Measurements from ENCODE around the gene THSD7B. TPM values are rescaled to one million over a fixed set of nuclear protein-coding genes. Genes with fewer than 3 reads are reported as not detected.

Gene THSD7B
- total and polyA plus RNA-seq, 9 of the 15 experiments (the other 6 are each of a cell fraction or from before 2014, with no cell fraction given) = not detected

DNA sequence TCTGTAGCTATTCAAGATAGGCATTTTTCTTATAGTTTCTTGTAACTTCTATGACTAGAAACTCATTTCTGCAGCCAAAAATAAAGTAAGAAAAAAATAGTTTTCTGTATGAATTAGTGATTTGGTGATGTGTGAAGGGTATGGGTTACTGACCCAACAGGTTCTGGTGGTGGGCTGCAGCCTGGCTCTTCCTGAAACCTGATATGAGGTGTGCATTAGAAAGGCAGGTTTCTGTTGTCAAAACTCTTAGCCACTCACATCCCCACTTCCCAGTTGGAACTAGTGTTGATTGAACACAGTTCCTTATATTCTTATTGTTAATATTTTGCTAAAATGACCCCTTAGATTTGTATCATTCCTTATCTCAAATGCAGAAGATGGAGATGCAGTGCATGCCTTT is 330.8 kb downstream of the THSD7B start (continued):
- TF ChIP-seq, protein P1, sequence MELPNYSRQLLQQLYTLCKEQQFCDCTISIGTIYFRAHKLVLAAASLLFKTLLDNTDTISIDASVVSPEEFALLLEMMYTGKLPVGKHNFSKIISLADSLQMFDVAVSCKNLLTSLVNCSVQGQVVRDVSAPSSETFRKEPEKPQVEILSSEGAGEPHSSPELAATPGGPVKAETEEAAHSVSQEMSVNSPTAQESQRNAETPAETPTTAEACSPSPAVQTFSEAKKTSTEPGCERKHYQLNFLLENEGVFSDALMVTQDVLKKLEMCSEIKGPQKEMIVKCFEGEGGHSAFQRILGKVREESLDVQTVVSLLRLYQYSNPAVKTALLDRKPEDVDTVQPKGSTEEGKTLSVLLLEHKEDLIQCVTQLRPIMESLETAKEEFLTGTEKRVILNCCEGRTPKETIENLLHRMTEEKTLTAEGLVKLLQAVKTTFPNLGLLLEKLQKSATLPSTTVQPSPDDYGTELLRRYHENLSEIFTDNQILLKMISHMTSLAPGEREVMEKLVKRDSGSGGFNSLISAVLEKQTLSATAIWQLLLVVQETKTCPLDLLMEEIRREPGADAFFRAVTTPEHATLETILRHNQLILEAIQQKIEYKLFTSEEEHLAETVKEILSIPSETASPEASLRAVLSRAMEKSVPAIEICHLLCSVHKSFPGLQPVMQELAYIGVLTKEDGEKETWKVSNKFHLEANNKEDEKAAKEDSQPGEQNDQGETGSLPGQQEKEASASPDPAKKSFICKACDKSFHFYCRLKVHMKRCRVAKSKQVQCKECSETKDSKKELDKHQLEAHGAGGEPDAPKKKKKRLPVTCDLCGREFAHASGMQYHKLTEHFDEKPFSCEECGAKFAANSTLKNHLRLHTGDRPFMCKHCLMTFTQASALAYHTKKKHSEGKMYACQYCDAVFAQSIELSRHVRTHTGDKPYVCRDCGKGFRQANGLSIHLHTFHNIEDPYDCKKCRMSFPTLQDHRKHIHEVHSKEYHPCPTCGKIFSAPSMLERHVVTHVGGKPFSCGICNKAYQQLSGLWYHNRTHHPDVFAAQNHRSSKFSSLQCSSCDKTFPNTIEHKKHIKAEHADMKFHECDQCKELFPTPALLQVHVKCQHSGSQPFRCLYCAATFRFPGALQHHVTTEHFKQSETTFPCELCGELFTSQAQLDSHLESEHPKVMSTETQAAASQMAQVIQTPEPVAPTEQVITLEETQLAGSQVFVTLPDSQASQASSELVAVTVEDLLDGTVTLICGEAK (IDR thresholded peaks at IDR 0.05) = no peak
- TF ChIP-seq, protein P1 (CRISPR knock-in tag; IDR thresholded peaks at IDR 0.05) = no peak
- no peak for TF ChIP-seq ARHGAP35 (IDR thresholded peaks at IDR 0.05; ENCODE audit: partially characterized antibody)
- no peak for TF ChIP-seq ZZZ3 (IDR thresholded peaks at IDR 0.05)
- TF ChIP-seq ZNF282 (CRISPR knock-in tag; IDR thresholded peaks at IDR 0.05) = no peak
- no peak for TF ChIP-seq CAMTA2 (CRISPR knock-in tag; conservative IDR thresholded peaks at IDR 0.05)
- no peak for TF ChIP-seq BDP1 (IDR thresholded peaks at IDR 0.05; ENCODE audit: insufficient read depth, insufficient read length)
- TF ChIP-seq PHF21A (IDR thresholded peaks at IDR 0.05; ENCODE audit: borderline replicate concordance, low read depth) = no peak
- TF ChIP-seq, protein P2, sequence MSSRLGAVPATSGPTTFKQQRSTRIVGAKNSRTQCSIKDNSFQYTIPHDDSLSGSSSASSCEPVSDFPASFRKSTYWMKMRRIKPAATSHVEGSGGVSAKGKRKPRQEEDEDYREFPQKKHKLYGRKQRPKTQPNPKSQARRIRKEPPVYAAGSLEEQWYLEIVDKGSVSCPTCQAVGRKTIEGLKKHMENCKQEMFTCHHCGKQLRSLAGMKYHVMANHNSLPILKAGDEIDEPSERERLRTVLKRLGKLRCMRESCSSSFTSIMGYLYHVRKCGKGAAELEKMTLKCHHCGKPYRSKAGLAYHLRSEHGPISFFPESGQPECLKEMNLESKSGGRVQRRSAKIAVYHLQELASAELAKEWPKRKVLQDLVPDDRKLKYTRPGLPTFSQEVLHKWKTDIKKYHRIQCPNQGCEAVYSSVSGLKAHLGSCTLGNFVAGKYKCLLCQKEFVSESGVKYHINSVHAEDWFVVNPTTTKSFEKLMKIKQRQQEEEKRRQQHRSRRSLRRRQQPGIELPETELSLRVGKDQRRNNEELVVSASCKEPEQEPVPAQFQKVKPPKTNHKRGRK (tag; IDR thresholded peaks at IDR 0.05) = no peak
- TF ChIP-seq EGR1 (conservative IDR thresholded peaks at IDR 0.05) = no peak

Data from K562 (cell line).